PC-3 (cell line): ENCODE results near the gene SRSF2. TPM values are rescaled to one million over a fixed set of nuclear protein-coding genes. Genes with fewer than 3 reads are reported as not detected.

Experiments used
- ATAC-seq: fragments of 200-7000 bp; cut with Tn5 transposase; 2 replicates; pipeline ENCODE4 v1.9.1; 2020; ENCODE audit warnings: mild to moderate bottlenecking, moderate library complexity
- BruUV-seq: library from RNA; stranded (reverse); fragments of 400-500 nt; replicated peaks from 2 replicates; lab custom pipeline; 2021; lab: Mats Ljungman, UMichigan
- CTCF ChIA-PET: fragments of 300-600 bp; sonication (Branson Sonifier 250); formaldehyde crosslinking; loops from one replicate; lab custom pipeline; 2022; ENCODE audit warnings: antibody characterized with exemption; lab: Charles Lee
- POLR2A ChIA-PET: fragments of 300-600 bp; sonication (Branson Sonifier 250); formaldehyde crosslinking; loops from one replicate; lab custom pipeline; 2022; ENCODE audit warnings: antibody characterized with exemption; ENCODE audit not compliant: unreplicated experiment; lab: Charles Lee
- DNase-seq: peaks from one replicate; pipeline ENCODE4 v3.0.0-alpha.2; 2015
- H2AFZ ChIP-seq: fragments of 300-600 bp; sonication (generic); 2 replicates; pipeline ENCODE4 v1.6.0; 2016; ENCODE audit warnings: antibody characterized with exemption, low read length
- H3F3A ChIP-seq: fragments of 300-600 bp; sonication (generic); one replicate; pipeline ENCODE4 v1.6.0; 2017; ENCODE audit warnings: antibody characterized with exemption, low read length, control low read depth, mild to moderate bottlenecking; ENCODE audit not compliant: unreplicated experiment
- H3K27ac ChIP-seq: fragments of 300-600 bp; sonication (generic); 2 replicates; pipeline ENCODE4 v1.5.1; 2016; ENCODE audit warnings: mild to moderate bottlenecking, low read length
- H3K27me3 ChIP-seq: fragments of 300-600 bp; sonication (generic); 2 replicates; pipeline ENCODE4 v1.6.1; 2016; ENCODE audit warnings: low read length, mixed read lengths
- H3K36me3 ChIP-seq: fragments of 300-600 bp; sonication (generic); 2 replicates; pipeline ENCODE4 v1.6.1; 2016; ENCODE audit warnings: low read depth, mixed run types, low read length, mixed read lengths
- H3K4me1 ChIP-seq: fragments of 300-600 bp; sonication (generic); 2 replicates; pipeline ENCODE4 v1.5.1; 2016; ENCODE audit warnings: low read length; ENCODE audit not compliant: insufficient read depth
- H3K4me2 ChIP-seq: fragments of 300-600 bp; sonication (generic); 2 replicates; pipeline ENCODE4 v1.6.0; 2016; ENCODE audit warnings: low read length
- H3K4me3 ChIP-seq: fragments of 300-600 bp; sonication (generic); 2 replicates; pipeline ENCODE4 v1.5.1; 2016; ENCODE audit warnings: mild to moderate bottlenecking, low read length, mixed read lengths
- H3K79me2 ChIP-seq: fragments of 300-600 bp; sonication (generic); 2 replicates; pipeline ENCODE4 v1.6.1; 2017; ENCODE audit warnings: low read length, mixed read lengths
- H3K9ac ChIP-seq: fragments of 300-600 bp; sonication (generic); 2 replicates; pipeline ENCODE4 v1.6.0; 2016; ENCODE audit warnings: mild to moderate bottlenecking, low read length
- H3K9me2 ChIP-seq: fragments of 300-600 bp; sonication (generic); replicated peaks from 2 replicates; pipeline ENCODE4 v1.6.1; 2016; ENCODE audit warnings: mixed run types, low read length, mixed read lengths
- H3K9me3 ChIP-seq: fragments of 300-600 bp; sonication (generic); 2 replicates; pipeline ENCODE4 v1.6.1; 2016; ENCODE audit warnings: low read length, mixed read lengths
- H4K20me1 ChIP-seq: fragments of 300-600 bp; sonication (generic); 2 replicates; pipeline ENCODE4 v1.6.1; 2016; ENCODE audit warnings: low read length, mixed read lengths
- EZH2 ChIP-seq: fragments of 300-600 bp; sonication (generic); IDR thresholded peaks from one replicate; pipeline ENCODE4 v1.6.1; 2017; ENCODE audit warnings: antibody characterized with exemption, mild to moderate bottlenecking, low read length; ENCODE audit not compliant: unreplicated experiment
- EZH2phosphoT487 ChIP-seq: fragments of 300-600 bp; sonication (generic); IDR thresholded peaks from 2 replicates; pipeline ENCODE4 v1.6.1; 2018; ENCODE audit warnings: mild to moderate bottlenecking, antibody characterized with exemption, low read length, borderline replicate concordance
- intact Hi-C: fragments of 100-400 bp; cut with micrococcal nuclease; formaldehyde crosslinking; loops from 2 replicates; pipeline ENCODE4 v1.9.0; 2023
- total RNA-seq: library from RNA; depleted of rRNA; stranded (reverse); fragments of >200 nt; gene quantifications from 2 replicates; pipeline ENCODE4 v1.2.3, GENCODE V29; 2014
- TF ChIP-seq, protein P1 (sequence below): fragments of 300-600 bp; sonication (generic); conservative IDR thresholded peaks from 2 replicates; pipeline ENCODE4 v1.5.1; 2017; ENCODE audit warnings: antibody characterized with exemption, low read depth, mild to moderate bottlenecking, low read length

The SRSF2 gene
- total RNA-seq, 1 experiment from 2014 or later = 859 TPM

DNA sequence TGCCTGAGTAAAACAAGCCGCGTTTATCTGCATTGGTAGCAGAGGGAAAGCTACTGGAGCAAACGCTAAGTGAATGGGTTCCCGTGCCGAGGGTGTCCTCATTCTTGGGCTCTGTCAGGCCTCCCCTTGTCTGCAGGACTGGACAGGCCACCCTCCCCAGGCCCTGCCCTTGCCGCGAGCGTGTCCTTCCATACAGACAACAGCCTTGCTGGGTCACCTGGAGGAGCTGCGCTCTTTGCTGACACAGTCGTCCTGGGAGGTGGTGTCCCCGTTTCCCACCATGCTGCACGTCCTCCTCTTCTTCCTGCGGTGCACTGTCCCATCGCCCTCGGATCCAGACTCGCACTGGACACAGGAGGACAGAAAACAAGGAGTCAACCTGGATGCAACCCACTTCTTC lies 18.6 kb downstream of the SRSF2 start:
- H3K4me1 ChIP-seq = no peaks in the 10 kb centered on the region
- H3F3A ChIP-seq = no peaks in the 10 kb centered on the region
- H3K27me3 ChIP-seq = no peaks in the 10 kb centered on the region
- CTCF ChIA-PET = interaction anchor here (0.6 to 1.7 kb wide), 2 partner anchors 30 to 215 kb away, joined by 4 to 5 read pairs; no protein-coding TSS in a partner anchor
- no peak overlapping the region for H2AFZ ChIP-seq
- peaks cover 20% of the 10 kb centered on the region for H3K79me2 ChIP-seq
- H3K4me2 ChIP-seq = no peak overlapping the region
- ATAC-seq (no peak), DNase-seq (no peak)
- no peaks in the 10 kb centered on the region for H3K9me2 ChIP-seq
- intact Hi-C loops = loop anchor here (10.0 kb wide), 2 partner anchors 74 to 154 kb away; partner anchors contain the start of gene ST6GALNAC1
- H3K9me3 ChIP-seq = no peaks in the 10 kb centered on the region
- H4K20me1 ChIP-seq = no peaks in the 10 kb centered on the region
- H3K9ac ChIP-seq = no peak overlapping the region
- TF ChIP-seq EZH2 (no peak), EZH2phosphoT487 (no peak)
- TF ChIP-seq, protein P1, sequence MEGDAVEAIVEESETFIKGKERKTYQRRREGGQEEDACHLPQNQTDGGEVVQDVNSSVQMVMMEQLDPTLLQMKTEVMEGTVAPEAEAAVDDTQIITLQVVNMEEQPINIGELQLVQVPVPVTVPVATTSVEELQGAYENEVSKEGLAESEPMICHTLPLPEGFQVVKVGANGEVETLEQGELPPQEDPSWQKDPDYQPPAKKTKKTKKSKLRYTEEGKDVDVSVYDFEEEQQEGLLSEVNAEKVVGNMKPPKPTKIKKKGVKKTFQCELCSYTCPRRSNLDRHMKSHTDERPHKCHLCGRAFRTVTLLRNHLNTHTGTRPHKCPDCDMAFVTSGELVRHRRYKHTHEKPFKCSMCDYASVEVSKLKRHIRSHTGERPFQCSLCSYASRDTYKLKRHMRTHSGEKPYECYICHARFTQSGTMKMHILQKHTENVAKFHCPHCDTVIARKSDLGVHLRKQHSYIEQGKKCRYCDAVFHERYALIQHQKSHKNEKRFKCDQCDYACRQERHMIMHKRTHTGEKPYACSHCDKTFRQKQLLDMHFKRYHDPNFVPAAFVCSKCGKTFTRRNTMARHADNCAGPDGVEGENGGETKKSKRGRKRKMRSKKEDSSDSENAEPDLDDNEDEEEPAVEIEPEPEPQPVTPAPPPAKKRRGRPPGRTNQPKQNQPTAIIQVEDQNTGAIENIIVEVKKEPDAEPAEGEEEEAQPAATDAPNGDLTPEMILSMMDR = no peak
- POLR2A ChIA-PET = no interaction called here
- BruUV-seq = no TSS peak
- no peak overlapping the region for H3K4me3 ChIP-seq
- H3K27ac ChIP-seq = no peak overlapping the region
- peaks cover 74% of the 10 kb centered on the region for H3K36me3 ChIP-seq

DNA sequence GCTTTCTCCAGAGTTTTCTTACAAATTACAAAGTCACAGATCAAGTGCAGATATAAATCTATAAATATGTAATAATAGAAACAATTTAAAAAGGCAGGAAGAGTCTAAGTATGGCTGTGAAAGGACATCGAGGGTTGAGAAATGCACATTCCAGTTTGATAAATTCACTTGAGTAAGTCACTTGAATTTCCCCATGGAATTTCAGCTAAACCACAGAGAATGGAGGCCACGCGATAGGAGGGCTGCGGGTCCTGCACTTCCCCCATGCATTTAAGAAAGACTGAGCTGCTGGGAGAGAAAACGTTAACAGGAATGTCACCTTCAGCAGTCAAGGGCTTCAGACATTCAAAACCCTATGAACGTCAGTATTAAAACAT lies 20.3 kb downstream of the SRSF2 start:
- Histone ChIP-seq H3K27ac (no peak overlapping the region), H3K9me2 (no peaks in the 10 kb centered on the region), H3K4me3 (no peak overlapping the region), H3K4me1 (no peaks in the 10 kb centered on the region), H3K9me3 (no peaks in the 10 kb centered on the region), H4K20me1 (no peaks in the 10 kb centered on the region), H3F3A (no peaks in the 10 kb centered on the region), H3K79me2 (peaks cover 5% of the 10 kb centered on the region; the same call in 1 of the 2 replicates), H2AFZ (no peak overlapping the region), H3K27me3 (no peaks in the 10 kb centered on the region), H3K4me2 (no peak overlapping the region), H3K9ac (no peak overlapping the region), H3K36me3 (peaks cover 65% of the 10 kb centered on the region)
- DNase-seq (no peak), ATAC-seq (no peak)
- ChIA-PET CTCF (interaction anchor here (1.7 kb wide), 1 partner anchor 28 kb away, joined by 5 read pairs; no protein-coding TSS in a partner anchor), POLR2A (no interaction called here)
- TF ChIP-seq, protein P1 = no peak
- TF ChIP-seq EZH2 = no peak
- no peak for TF ChIP-seq EZH2phosphoT487
- intact Hi-C loops = loop anchor here (10.0 kb wide), 2 partner anchors 72 to 152 kb away; partner anchors contain the start of gene ST6GALNAC1
- no TSS peak for BruUV-seq

DNA sequence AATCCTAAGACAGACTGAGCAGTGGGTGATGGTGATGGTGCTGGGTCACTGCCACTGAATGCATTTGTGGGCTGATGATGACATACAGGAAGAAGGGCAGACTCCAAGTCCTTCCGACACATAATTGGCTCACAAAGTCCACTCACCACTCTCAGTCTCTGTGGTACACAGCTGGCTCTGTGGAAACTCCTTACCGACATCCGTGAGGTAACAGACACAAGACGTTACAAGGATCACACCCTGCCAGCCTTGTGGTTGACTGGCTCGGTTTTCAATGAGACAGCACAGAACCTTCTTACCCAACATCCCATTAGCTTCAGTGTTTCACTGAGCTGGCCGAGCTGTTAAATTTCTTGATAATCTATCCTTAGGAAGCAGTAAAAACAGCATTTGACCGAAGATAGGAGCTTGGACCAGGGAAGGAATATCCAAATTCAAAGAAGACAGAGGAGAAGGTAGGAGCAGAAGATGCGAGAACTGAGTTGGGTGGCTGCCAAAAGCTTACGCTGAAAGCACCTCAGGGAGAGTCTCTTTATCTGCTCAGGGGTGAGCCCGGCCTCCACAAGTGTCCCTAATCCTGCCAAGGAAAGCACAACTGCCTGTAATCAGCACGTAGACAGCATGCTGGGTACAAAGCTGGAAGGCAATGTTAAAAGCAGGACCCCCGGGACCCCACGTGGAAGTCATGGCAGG lies 20.8 kb downstream of the SRSF2 start:
- no TSS peak for BruUV-seq
- no peak overlapping the region for H3K4me3 ChIP-seq
- H3F3A ChIP-seq = no peaks in the 10 kb centered on the region
- H4K20me1 ChIP-seq = no peaks in the 10 kb centered on the region
- ChIA-PET CTCF (no interaction called here), POLR2A (no interaction called here)
- DNase-seq (no peak), ATAC-seq (peak; percentile 35)
- H2AFZ ChIP-seq = no peak overlapping the region
- no peaks in the 10 kb centered on the region for H3K27me3 ChIP-seq
- H3K27ac ChIP-seq = no peak overlapping the region
- no peak overlapping the region for H3K9ac ChIP-seq
- no peak overlapping the region for H3K4me2 ChIP-seq
- H3K9me2 ChIP-seq = no peaks in the 10 kb centered on the region
- H3K36me3 ChIP-seq = peaks cover 59% of the 10 kb centered on the region
- H3K9me3 ChIP-seq = no peaks in the 10 kb centered on the region
- no peaks in the 10 kb centered on the region; the same call in 1 of the 2 replicates for H3K79me2 ChIP-seq
- H3K4me1 ChIP-seq = peaks cover 4% of the 10 kb centered on the region
- TF ChIP-seq EZH2phosphoT487 (no peak), EZH2 (no peak)
- TF ChIP-seq, protein P1 = no peak
- intact Hi-C loops = loop anchor here (10.0 kb wide), 2 partner anchors 71 to 151 kb away; partner anchors contain the start of gene ST6GALNAC1
